ENCODE results near the gene MRPL17.
A peak's percentile ranks its signal among the peaks of the same experiment; 100 is the strongest.

The MRPL17 gene

GRCh38 chr11:6655790-6656583, 27.2 kb downstream of the MRPL17 start, which contains the start of gene DCHS1:
Gene DCHS1, minus strand, starts transcription at chr11:6655809. Its CDS starts 14,196 bp downstream, at chr11:6641613.
- Histone ChIP-seq H3K27me3 (ENCODE audit: insufficient read depth, low read length) (peaks cover 27% of the 10 kb centered on the region), H3K4me1 (ENCODE audit: insufficient read depth, low read length, severe bottlenecking) (no peaks in the 10 kb centered on the region), H3F3A (ENCODE audit: insufficient read depth, low read length) (no peaks in the 10 kb centered on the region), H3K4me3 (ENCODE audit: low read depth, low read length, poor library complexity, severe bottlenecking) (peak within 1 kb of the TSS; percentile 16), H3K4me2 (ENCODE audit: low read length) (peak within 1 kb of the TSS; percentile 36; the same call in 1 of the 2 replicates), H2AFZ (ENCODE audit: low read length) (no peak within 1 kb of the TSS), H4K20me1 (ENCODE audit: insufficient read depth, low read length) (no peaks in the 10 kb centered on the region), H3K9ac (ENCODE audit: low read length) (no peak within 1 kb of the TSS), H3K27ac (ENCODE audit: low read depth, low read length, poor library complexity, severe bottlenecking) (no peak within 1 kb of the TSS), H3K9me2 (ENCODE audit: low read depth, low read length) (no peaks in the 10 kb centered on the region), H3K9me3 (ENCODE audit: low read length) (no peaks in the 10 kb centered on the region), H3K79me2 (ENCODE audit: insufficient read depth, low read length) (no peaks in the 10 kb centered on the region), H3K36me3 (ENCODE audit: insufficient read depth, low read length) (no peaks in the 10 kb centered on the region)
- no peak for TF ChIP-seq CTCF (IDR thresholded peaks at IDR 0.05; ENCODE audit: low read length)
- TF ChIP-seq EZH2 (IDR thresholded peaks at IDR 0.05; ENCODE audit: borderline replicate concordance, low read length) = no peak

GRCh38 chr11:6655020-6655789, 27.9 kb downstream of the MRPL17 start:
- Histone ChIP-seq H2AFZ (ENCODE audit: low read length) (no peak overlapping the region), H3K27ac (ENCODE audit: low read depth, low read length, poor library complexity, severe bottlenecking) (no peak overlapping the region), H3K36me3 (ENCODE audit: insufficient read depth, low read length) (no peaks in the 10 kb centered on the region), H3K9me2 (ENCODE audit: low read depth, low read length) (no peaks in the 10 kb centered on the region), H3K4me2 (ENCODE audit: low read length) (peak overlapping the region; percentile 23; the same call in 1 of the 2 replicates), H3K27me3 (ENCODE audit: insufficient read depth, low read length) (peaks cover 27% of the 10 kb centered on the region), H3F3A (ENCODE audit: insufficient read depth, low read length) (no peaks in the 10 kb centered on the region), H3K9me3 (ENCODE audit: low read length) (no peaks in the 10 kb centered on the region), H3K4me1 (ENCODE audit: insufficient read depth, low read length, severe bottlenecking) (no peaks in the 10 kb centered on the region), H4K20me1 (ENCODE audit: insufficient read depth, low read length) (no peaks in the 10 kb centered on the region), H3K79me2 (ENCODE audit: insufficient read depth, low read length) (no peaks in the 10 kb centered on the region), H3K4me3 (ENCODE audit: low read depth, low read length, poor library complexity, severe bottlenecking) (peak overlapping the region; percentile 16), H3K9ac (ENCODE audit: low read length) (no peak overlapping the region)
- TF ChIP-seq CTCF (IDR thresholded peaks at IDR 0.05; ENCODE audit: low read length) = no peak
- TF ChIP-seq EZH2 (IDR thresholded peaks at IDR 0.05; ENCODE audit: borderline replicate concordance, low read length) = no peak

GRCh38 chr11:6654281-6655019, 28.7 kb downstream of the MRPL17 start:
- Histone ChIP-seq H3K79me2 (ENCODE audit: insufficient read depth, low read length) (no peaks in the 10 kb centered on the region), H4K20me1 (ENCODE audit: insufficient read depth, low read length) (no peaks in the 10 kb centered on the region), H3K27me3 (ENCODE audit: insufficient read depth, low read length) (peaks cover 27% of the 10 kb centered on the region), H3K4me2 (ENCODE audit: low read length) (no peak overlapping the region), H3K9ac (ENCODE audit: low read length) (no peak overlapping the region), H3K4me1 (ENCODE audit: insufficient read depth, low read length, severe bottlenecking) (no peaks in the 10 kb centered on the region), H3K4me3 (ENCODE audit: low read depth, low read length, poor library complexity, severe bottlenecking) (no peak overlapping the region), H3K9me2 (ENCODE audit: low read depth, low read length) (no peaks in the 10 kb centered on the region), H3F3A (ENCODE audit: insufficient read depth, low read length) (no peaks in the 10 kb centered on the region), H3K9me3 (ENCODE audit: low read length) (no peaks in the 10 kb centered on the region), H3K36me3 (ENCODE audit: insufficient read depth, low read length) (no peaks in the 10 kb centered on the region), H2AFZ (ENCODE audit: low read length) (no peak overlapping the region), H3K27ac (ENCODE audit: low read depth, low read length, poor library complexity, severe bottlenecking) (no peak overlapping the region)
- no peak for TF ChIP-seq CTCF (IDR thresholded peaks at IDR 0.05; ENCODE audit: low read length)
- no peak for TF ChIP-seq EZH2 (IDR thresholded peaks at IDR 0.05; ENCODE audit: borderline replicate concordance, low read length)
